ENCODE results near the gene PIP5K1B. TPM values are rescaled to one million over a fixed set of nuclear protein-coding genes. Genes with fewer than 3 reads are reported as not detected.

PIP5K1B gene
- polyA plus RNA-seq, 1 donor (not counting 4 experiments of a cell fraction or from before 2014, with no cell fraction given): not detected

GRCh38 chr9:68710111-68710471, 5.1 kb downstream of the PIP5K1B start:
- no peak for DNase-seq (ENCODE audit: low read depth, low spot score)
- Histone ChIP-seq H3K4me3 (ENCODE audit: control insufficient read depth in 2 of 3, extremely low read depth in 1 of 3, insufficient read depth in 2 of 3, low read depth in 1 of 3, low read length in 3 of 3) (no peak overlapping the region), H3K27me3 (ENCODE audit: control insufficient read depth, extremely low read depth, insufficient read depth, low read length) (peaks cover 26% of the 10 kb centered on the region), H3K36me3 (ENCODE audit: control insufficient read depth in 2 of 2, extremely low read depth in 1 of 2, insufficient read depth in 2 of 2, low read length in 2 of 2) (no peaks in the 10 kb centered on the region), H4K20me1 (ENCODE audit: control insufficient read depth, extremely low read depth, insufficient read depth, low read length) (no peaks in the 10 kb centered on the region), H3K79me2 (ENCODE audit: control insufficient read depth, insufficient read depth, low read length) (no peaks in the 10 kb centered on the region), H3K9me1 (ENCODE audit: control insufficient read depth, extremely low read depth, insufficient read depth, low read length) (no peaks in the 10 kb centered on the region), H3K9ac (ENCODE audit: control insufficient read depth, extremely low read depth, insufficient read depth, low read length) (no peak overlapping the region), H3K4me1 (ENCODE audit: control insufficient read depth, extremely low read depth, insufficient read depth, low read length) (no peaks in the 10 kb centered on the region), H3K27ac (ENCODE audit: control insufficient read depth, insufficient read depth, low read length) (no peak overlapping the region), H3K4me2 (ENCODE audit: control insufficient read depth, extremely low read depth, insufficient read depth, low read depth, low read length) (no peak overlapping the region), H2AFZ (ENCODE audit: control insufficient read depth, low read length) (no peak overlapping the region), H3K9me3 (ENCODE audit: control insufficient read depth, low read depth, low read length) (no peaks in the 10 kb centered on the region)
- FAIRE-seq: no peak
- dilution Hi-C loops (cut with MboI; ENCODE audit: extremely low pct_ligation_motif_present, low sequenced_read_pairs): loop anchor here (10.0 kb wide), 1 partner anchor 285 kb away; no protein-coding TSS in a partner anchor
- TF ChIP-seq EZH2 (IDR thresholded peaks at IDR 0.05; ENCODE audit: low read length) (no peak), CTCF (optimal IDR thresholded peaks at IDR 0.05 in 1 of 3, IDR thresholded peaks at IDR 0.05 in 1 of 3, conservative IDR thresholded peaks at IDR 0.05 in 1 of 3; ENCODE audit: extremely low read depth in 1 of 3, insufficient read depth in 2 of 3, low read length in 3 of 3) (no peak)

- FAIRE-seq (no peak), DNase-seq (ENCODE audit: low read depth, low spot score) (no peak)
- H3K4me1 ChIP-seq (ENCODE audit: control insufficient read depth, extremely low read depth, insufficient read depth, low read length): no peaks in the 10 kb centered on the region
- no peak overlapping the region for H3K27ac ChIP-seq (ENCODE audit: control insufficient read depth, insufficient read depth, low read length)
- no peak for TF ChIP-seq CTCF (optimal IDR thresholded peaks at IDR 0.05 in 1 of 3, IDR thresholded peaks at IDR 0.05 in 1 of 3, conservative IDR thresholded peaks at IDR 0.05 in 1 of 3; ENCODE audit: extremely low read depth in 1 of 3, insufficient read depth in 2 of 3, low read length in 3 of 3)
- TF ChIP-seq EZH2 (IDR thresholded peaks at IDR 0.05; ENCODE audit: low read length): no peak
- H4K20me1 ChIP-seq (ENCODE audit: control insufficient read depth, extremely low read depth, insufficient read depth, low read length): no peaks in the 10 kb centered on the region
- H3K4me2 ChIP-seq (ENCODE audit: control insufficient read depth, extremely low read depth, insufficient read depth, low read depth, low read length): no peak overlapping the region
- H3K9me3 ChIP-seq (ENCODE audit: control insufficient read depth, low read depth, low read length): no peaks in the 10 kb centered on the region
- no peak overlapping the region for H2AFZ ChIP-seq (ENCODE audit: control insufficient read depth, low read length)
- H3K9me1 ChIP-seq (ENCODE audit: control insufficient read depth, extremely low read depth, insufficient read depth, low read length): no peaks in the 10 kb centered on the region
- no peaks in the 10 kb centered on the region for H3K36me3 ChIP-seq (ENCODE audit: control insufficient read depth in 2 of 2, extremely low read depth in 1 of 2, insufficient read depth in 2 of 2, low read length in 2 of 2)
- H3K4me3 ChIP-seq (ENCODE audit: control insufficient read depth in 2 of 3, extremely low read depth in 1 of 3, insufficient read depth in 2 of 3, low read depth in 1 of 3, low read length in 3 of 3): no peak overlapping the region
- dilution Hi-C loops (cut with MboI; ENCODE audit: extremely low pct_ligation_motif_present, low sequenced_read_pairs): loop anchor here (10.0 kb wide), 1 partner anchor 284 kb away; no protein-coding TSS in a partner anchor
- H3K79me2 ChIP-seq (ENCODE audit: control insufficient read depth, insufficient read depth, low read length): no peaks in the 10 kb centered on the region
- H3K27me3 ChIP-seq (ENCODE audit: control insufficient read depth, extremely low read depth, insufficient read depth, low read length): peaks cover 17% of the 10 kb centered on the region
- H3K9ac ChIP-seq (ENCODE audit: control insufficient read depth, extremely low read depth, insufficient read depth, low read length): no peak overlapping the region
Observed at GRCh38 chr9:68711281-68711680, 6.2 kb downstream of the PIP5K1B start.
